Medulla oblongata (tissue), 1 donor: ENCODE measurements around the gene TP53TG3D.
"Not testable (repeated sequence)": the region's sequence is repeated elsewhere in the genome, so short reads cannot be mapped to it uniquely, and the experiment has no call there.

Experiments
- DNase-seq: peaks from one replicate; pipeline ENCODE4 v3.0.0-alpha.2; 2015; ENCODE audit errors: extremely low spot score

TP53TG3D gene, protein sequence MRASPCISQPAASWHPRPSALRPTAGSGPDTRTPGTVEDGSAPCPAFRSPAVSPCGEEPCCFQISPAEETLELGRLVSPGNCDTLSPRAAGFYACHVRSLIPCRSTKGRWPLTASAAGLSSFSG

DNA sequence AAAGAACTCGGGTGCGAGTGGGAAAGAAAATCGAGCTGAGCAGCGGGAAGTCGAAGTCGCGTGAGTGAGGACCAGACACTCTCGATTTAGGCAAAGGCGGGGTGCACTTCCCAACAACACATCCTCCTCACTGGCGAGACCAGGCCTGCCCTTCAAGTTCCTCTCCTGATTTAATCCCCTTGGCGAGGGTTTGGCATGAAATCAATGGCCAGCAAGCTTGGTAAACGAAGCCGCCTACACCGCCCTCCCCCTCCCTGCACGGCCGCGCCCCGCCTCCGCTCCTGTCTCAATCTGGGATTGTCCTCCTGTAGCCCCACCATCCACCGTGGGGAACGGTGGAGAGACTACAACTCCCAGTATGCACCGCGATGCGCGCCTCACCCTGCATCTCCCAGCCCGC, at the start of gene TP53TG3D:
Gene TP53TG3D, plus strand, starts transcription at position 301 of the 400 bp plus-strand sequence. Its CDS starts 68 bp downstream, at position 369.
- not testable (repeated sequence) for DNase-seq

DNA sequence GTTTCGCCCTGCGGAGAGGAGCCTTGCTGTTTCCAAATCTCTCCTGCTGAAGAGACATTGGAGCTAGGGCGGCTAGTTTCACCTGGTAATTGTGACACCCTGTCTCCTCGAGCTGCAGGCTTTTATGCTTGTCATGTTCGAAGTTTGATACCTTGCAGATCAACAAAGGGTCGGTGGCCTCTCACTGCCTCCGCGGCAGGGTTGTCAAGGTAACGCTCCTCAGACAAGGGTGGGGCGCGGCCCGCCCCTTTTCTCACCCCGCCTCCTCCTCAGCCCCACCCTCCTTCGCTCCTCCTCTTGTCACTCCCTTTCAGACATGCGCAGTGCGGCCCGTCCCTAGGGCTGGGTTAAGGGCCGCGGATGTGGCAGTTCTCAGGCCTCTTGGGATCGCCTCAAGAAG, 421 bp downstream of the TP53TG3D start:
- not testable (repeated sequence) for DNase-seq

DNA sequence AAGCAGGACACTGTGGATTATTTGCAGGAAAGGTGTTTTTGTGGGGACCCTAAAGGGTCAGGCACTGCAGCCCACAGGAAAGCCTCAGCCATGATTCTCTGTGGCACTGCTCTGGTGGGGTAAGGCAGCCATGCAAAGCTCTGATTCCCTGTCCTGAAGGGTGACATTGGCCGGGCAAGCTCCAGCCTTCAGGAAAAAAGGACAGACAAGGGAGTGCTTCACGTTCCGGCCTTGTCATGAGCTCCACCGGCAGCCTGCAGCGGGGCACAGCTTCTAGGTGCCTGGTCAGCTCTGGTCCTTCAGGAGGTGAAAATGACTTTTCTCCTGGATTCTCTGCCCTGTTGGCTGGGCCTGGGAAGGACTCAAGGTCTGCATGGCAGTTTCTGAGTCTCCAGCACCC, 8.4 kb downstream of the TP53TG3D start:
- not testable (repeated sequence) for DNase-seq

DNA sequence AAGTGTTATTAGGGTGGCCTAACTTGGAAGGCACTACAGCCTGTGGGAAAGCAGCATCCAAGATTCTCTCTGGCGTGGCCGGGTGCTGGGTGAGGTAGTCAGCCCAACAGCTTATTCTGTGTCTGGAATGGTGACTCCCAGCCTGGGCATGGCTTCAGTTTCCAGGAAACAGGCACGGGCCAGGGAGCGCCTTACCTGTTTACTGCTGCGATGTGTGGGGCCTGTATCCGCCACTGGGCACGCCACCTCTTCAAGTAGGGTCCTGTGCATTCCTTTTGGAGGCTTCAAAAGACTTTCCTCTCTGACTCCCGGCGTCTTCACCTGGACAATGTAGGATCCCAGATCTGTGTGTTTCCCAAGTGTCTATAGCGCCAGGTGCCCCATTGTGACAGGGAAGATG, 10.5 kb downstream of the TP53TG3D start:
- not testable (repeated sequence) for DNase-seq

DNA sequence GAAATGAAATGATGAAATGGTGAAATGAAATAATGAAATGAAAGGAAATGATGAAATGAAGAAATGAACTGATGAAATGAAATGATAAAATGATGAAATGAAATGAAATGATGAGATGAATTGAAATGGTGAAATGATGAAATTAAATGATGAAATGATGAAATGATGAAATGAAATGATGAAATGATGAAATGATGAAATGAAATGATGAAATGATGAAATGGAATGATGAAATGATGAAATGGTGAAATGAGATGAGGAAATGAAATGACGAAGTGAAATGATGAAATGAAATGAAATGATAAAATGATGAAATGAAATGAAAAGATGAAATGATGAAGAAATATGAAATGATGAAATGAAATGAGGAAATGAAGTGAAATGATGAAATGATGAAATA, 28.8 kb downstream of the TP53TG3D start:
- DNase-seq, result not testable (repeated sequence)

DNA sequence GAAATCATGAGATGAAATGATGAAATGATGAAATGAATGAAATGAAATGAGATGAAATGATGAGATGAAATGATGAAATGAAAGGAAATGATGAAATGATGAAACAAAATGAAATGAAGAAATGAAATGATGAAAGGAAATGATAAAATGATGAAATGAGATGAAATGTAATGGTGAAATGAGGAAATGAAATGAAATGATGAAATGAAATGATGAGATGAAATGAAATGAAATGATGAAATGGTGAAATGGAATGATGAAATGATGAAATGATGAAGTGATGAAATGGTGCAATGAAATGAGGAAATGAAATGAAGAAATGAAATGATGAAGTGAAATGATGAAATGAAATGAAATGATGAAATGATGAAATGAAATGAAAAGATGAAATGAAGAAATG, 29.9 kb downstream of the TP53TG3D start:
- not testable (repeated sequence) for DNase-seq

DNA sequence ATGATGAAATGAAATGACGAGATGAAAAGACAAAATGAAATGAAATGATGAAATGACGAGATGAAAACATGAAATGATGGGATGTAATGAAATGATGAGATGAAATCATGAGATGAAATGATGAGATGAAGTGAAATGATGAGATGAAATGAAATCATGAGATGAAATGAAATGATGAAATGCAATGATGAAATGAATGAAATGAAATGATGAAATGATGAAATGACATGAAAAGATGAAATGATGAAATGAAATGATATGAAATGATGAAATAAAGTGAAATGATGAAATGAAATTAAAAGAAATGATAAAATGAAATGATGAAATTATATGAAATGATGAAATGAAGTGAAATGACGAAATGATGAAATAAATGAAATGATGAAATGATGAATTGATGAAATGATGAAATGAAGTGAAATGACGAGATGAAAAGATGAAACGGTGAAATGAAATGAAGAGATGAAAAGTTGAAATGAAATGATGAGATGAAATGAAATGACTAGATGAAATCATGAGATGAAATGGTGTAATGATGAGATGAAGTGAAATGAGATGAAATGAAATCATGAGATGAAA, 30.9 kb downstream of the TP53TG3D start:
- not testable (repeated sequence) for DNase-seq

DNA sequence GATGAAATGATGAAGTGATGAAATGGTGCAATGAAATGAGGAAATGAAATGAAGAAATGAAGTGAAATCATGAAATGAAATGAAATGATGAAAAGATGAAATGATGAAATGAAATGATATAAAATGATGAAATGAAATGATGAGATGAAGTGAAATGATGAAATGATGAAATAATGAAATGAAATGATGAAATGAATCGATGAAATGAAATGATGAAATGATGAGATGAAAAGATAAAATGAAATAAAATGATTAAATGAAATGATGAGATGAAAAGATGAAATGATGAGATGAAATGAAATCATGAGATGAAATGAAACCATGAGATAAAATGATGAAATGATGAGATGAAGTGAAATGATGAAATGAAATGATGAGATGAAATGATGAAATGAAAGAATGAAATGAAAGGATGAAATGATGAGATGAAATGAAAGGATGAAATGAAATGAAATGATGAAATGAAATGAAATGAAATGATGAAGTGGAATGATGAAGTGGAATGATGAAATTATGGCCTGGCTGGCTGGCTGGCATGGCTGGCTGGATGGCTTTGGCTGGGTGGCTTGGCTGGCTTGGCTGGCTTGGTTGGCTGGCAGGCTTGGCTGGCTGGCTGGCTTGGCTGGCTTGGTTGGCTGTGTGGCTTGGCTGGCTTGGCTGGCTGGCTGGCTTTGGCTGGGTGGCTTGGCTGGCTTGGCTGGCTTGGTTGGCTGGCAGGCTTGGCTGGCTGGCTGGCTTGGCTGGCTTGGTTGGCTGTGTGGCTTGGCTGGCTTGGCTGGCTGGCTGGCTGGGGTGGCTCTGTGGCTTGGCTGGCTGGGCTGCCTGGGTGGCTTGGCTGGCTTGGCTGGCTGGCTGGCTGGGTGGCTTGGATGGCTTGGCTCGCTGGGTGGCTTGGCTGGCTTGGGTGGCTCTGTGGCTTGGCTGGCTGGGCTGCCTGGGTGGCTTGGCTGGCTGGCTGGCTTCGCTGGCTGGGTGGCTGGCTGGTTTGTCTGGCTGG, 32.0 kb downstream of the TP53TG3D start:
- DNase-seq, result not testable (repeated sequence)

DNA sequence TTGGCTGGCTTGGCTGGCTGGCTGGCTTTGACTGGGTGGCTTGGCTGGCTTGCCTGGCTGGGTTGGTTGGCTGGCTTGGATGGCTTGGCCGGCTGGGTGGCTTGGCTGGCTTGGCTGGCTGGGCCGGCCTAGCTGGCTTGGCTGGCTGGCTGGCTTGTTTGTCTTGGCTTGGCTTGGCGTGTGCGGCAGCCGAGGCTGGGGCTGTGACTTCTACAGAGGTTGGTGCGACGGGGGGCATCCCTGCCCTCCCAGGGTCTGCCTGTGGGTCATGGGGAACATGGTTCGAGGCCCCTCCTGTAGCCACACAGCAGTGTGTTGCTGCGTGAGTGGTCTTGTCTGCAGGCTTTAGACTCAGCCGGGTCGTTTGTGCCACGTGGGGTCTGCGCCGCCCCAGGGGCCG, 33.1 kb downstream of the TP53TG3D start:
- DNase-seq, result not testable (repeated sequence)

DNA sequence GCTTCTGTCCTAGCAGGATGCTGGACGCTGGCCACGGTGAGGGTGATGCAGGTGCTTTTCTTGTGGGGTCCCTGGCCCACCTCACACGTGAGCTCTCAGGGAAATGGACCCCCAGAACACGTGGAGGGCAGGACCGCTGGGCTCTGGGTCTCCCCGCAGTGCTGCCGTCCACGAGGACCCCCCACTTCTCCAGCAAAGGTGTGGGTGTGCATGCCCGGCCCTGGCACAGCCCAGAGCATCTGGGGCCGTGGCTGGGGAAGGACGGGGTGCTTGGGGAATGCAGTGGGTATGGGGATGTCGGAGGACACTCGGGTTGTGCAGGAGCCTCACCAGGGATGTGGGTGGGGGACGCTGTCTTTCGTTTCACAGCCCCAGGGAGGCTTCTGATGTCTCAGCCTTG, 34.7 kb downstream of the TP53TG3D start:
- not testable (repeated sequence) for DNase-seq

DNA sequence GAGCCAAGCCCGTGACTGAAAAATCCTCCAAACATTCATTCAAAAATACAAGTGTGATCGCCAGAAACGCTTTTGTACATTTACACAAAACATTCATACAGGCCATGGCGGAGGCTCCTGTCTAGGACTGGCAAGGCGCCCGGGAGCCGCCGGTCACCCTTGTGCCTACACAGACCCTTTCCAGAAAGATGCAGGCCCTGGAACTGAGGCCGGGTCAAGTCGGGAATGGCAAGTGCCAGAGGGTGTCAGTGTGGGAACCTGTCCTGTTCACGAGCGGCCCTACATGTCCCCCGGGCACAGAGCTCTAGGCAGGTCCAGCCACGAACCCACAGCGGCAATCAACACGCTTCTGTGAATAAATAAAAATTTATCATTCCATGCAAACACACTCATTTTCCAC, 36.1 kb downstream of the TP53TG3D start:
- DNase-seq, result not testable (repeated sequence)

DNA sequence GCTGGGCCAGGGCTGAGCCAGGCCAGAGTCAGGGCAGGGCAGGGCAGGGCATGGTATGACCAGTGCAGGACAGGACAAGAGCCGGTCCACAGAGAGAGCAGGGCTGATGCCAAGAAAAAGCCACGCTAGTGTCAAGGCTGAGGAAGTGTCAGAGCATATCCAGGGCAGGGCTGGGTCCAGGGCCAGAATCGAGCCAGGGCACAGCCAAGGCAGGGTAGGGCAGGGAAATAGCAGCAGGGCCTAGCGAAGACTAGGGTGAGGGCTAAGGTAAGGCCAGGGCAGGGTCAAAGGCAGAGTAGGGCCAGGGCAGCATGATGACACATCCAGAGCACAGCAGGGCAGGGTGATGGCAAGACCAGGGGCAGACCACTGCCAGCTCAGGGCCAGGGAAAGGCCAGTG, 49.7 kb downstream of the TP53TG3D start:
- not testable (repeated sequence) for DNase-seq
